DND-41 (cell line): ENCODE data around the gene TMTC2.

Experiments
- ATAC-seq: fragments of 200-7000 bp; cut with Tn5 transposase; 3 replicates; pipeline ENCODE4 v1.9.1; 2021; ENCODE audit warnings: low read depth; ENCODE audit not compliant: insufficient read depth
- DNase-seq: peaks from one replicate; pipeline ENCODE4 v3.0.0-alpha.2; 2020
- H2AFZ ChIP-seq: 2 replicates; pipeline ENCODE4 v1.6.0; 2012; ENCODE audit warnings: low read depth, low read length
- H3K27ac ChIP-seq: 2 replicates; pipeline ENCODE4 v1.5.1; 2012; ENCODE audit warnings: low read length, inconsistent platforms
- H3K27me3 ChIP-seq: fragments of 200-600 bp; sonication (generic); 2 replicates; pipeline ENCODE4 v1.6.0; 2012; ENCODE audit warnings: low read length, mild to moderate bottlenecking, inconsistent platforms; ENCODE audit not compliant: insufficient read depth, poor library complexity
- H3K36me3 ChIP-seq: 2 replicates; pipeline ENCODE4 v1.5.1; 2012; ENCODE audit warnings: low read length, inconsistent platforms; ENCODE audit not compliant: insufficient read depth
- H3K4me1 ChIP-seq: 2 replicates; pipeline ENCODE4 v1.5.1; 2012; ENCODE audit warnings: mild to moderate bottlenecking, low read length; ENCODE audit not compliant: insufficient read depth
- H3K4me2 ChIP-seq: 2 replicates; pipeline ENCODE4 v1.6.0; 2012; ENCODE audit warnings: mild to moderate bottlenecking, moderate library complexity, low read length, inconsistent platforms; ENCODE audit not compliant: insufficient read depth
- H3K4me3 ChIP-seq, 2 experiments: fragments of 200-600 bp in 1 of 2; shearing (Covaris generic) in 1 of 2; 2 replicates each; pipeline ENCODE4 v1.5.1; 2012 to 2016; ENCODE audit warnings: inconsistent platforms in 2 of 2, low read length in 2 of 2, mild to moderate bottlenecking in 2 of 2, low read depth in 1 of 2, moderate library complexity in 1 of 2
- H3K79me2 ChIP-seq: 2 replicates; pipeline ENCODE4 v1.6.0; 2012; ENCODE audit warnings: low read length, inconsistent platforms; ENCODE audit not compliant: insufficient read depth
- H3K9ac ChIP-seq: 2 replicates; pipeline ENCODE4 v1.6.0; 2012; ENCODE audit warnings: low read depth, mild to moderate bottlenecking, inconsistent platforms, low read length, moderate library complexity
- H3K9me3 ChIP-seq: 2 replicates; pipeline ENCODE4 v1.5.1; 2012; ENCODE audit warnings: low read length, moderate library complexity, mild to moderate bottlenecking, inconsistent platforms; ENCODE audit not compliant: insufficient read depth, severe bottlenecking
- H4K20me1 ChIP-seq: 2 replicates; pipeline ENCODE4 v1.6.0; 2012; ENCODE audit warnings: low read length; ENCODE audit not compliant: insufficient read depth
- EZH2 ChIP-seq: IDR thresholded peaks from 3 replicates; pipeline ENCODE4 v1.6.1; 2012; ENCODE audit warnings: borderline replicate concordance, low read depth, mild to moderate bottlenecking, moderate library complexity, low read length, inconsistent platforms; ENCODE audit not compliant: severe bottlenecking
- TF ChIP-seq, protein P1 (sequence below): IDR thresholded peaks from 2 replicates; pipeline ENCODE4 v1.5.1; 2012; ENCODE audit warnings: borderline replicate concordance, low read length, moderate library complexity, mild to moderate bottlenecking; ENCODE audit not compliant: poor library complexity, severe bottlenecking; ENCODE audit errors: extremely low read depth

The TMTC2 gene

DNA sequence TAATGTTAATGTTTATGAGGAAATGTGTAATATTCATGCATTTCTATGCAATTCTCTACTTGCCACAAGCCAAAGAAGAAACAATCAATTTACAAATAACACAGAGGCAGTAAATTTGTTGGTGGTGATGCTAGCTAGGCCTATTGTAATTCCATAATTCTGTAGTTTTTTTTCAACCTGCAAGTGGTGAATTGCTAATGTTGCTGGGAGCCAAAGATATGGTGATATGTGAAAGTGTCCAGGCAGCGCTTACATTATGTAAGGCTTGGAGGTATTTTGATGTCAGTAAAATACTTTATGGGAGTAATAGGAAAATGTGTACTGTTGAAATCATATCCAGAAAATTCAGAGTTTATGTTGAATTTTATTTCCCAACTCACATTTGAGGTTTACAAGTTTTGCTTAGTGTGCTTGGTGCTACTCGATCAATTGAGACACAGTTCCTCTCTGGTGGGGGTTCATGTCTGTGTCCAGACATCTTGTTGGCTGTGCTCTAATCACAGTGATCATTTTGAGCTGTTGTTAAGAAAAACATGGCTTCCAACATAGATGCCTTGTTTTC, 23.2 kb downstream of the TMTC2 start:
- Histone ChIP-seq H3K27ac (no peak overlapping the region), H3K36me3 (no peaks in the 10 kb centered on the region), H3K9ac (no peak overlapping the region), H2AFZ (no peak overlapping the region), H3K9me3 (no peaks in the 10 kb centered on the region), H4K20me1 (no peaks in the 10 kb centered on the region), H3K4me3 (no peak overlapping the region), H3K27me3 (no peaks in the 10 kb centered on the region), H3K4me1 (no peaks in the 10 kb centered on the region), H3K79me2 (no peaks in the 10 kb centered on the region), H3K4me2 (no peak overlapping the region)
- ATAC-seq: no peak
- no peak for DNase-seq
- TF ChIP-seq, protein P1, sequence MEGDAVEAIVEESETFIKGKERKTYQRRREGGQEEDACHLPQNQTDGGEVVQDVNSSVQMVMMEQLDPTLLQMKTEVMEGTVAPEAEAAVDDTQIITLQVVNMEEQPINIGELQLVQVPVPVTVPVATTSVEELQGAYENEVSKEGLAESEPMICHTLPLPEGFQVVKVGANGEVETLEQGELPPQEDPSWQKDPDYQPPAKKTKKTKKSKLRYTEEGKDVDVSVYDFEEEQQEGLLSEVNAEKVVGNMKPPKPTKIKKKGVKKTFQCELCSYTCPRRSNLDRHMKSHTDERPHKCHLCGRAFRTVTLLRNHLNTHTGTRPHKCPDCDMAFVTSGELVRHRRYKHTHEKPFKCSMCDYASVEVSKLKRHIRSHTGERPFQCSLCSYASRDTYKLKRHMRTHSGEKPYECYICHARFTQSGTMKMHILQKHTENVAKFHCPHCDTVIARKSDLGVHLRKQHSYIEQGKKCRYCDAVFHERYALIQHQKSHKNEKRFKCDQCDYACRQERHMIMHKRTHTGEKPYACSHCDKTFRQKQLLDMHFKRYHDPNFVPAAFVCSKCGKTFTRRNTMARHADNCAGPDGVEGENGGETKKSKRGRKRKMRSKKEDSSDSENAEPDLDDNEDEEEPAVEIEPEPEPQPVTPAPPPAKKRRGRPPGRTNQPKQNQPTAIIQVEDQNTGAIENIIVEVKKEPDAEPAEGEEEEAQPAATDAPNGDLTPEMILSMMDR: no peak
- no peak for TF ChIP-seq EZH2

DNA sequence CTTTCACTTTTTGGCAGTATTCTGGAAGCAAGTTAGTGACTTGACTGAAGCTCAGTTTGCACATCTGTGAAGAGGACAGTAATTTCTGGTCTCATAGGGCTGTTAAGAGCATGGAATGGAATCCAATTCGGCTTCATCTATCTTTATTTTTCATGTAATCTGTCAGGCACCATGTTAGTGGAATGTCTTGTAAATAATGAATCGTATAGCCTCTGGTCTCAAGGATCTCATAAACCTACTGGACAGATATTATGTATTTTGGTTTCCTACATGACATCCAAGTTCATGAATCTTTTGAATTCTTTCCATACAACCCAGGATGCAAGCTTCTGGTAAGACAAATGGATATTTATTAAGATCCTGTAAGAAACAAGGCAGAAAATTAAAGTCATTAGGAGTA, 24.0 kb downstream of the TMTC2 start:
- ATAC-seq (no peak), DNase-seq (no peak)
- Histone ChIP-seq H3K9ac (no peak overlapping the region), H3K4me1 (no peaks in the 10 kb centered on the region), H3K36me3 (no peaks in the 10 kb centered on the region), H3K9me3 (no peaks in the 10 kb centered on the region), H3K27me3 (no peaks in the 10 kb centered on the region), H3K4me3 (no peak overlapping the region), H2AFZ (no peak overlapping the region), H3K79me2 (no peaks in the 10 kb centered on the region), H3K27ac (no peak overlapping the region), H4K20me1 (no peaks in the 10 kb centered on the region), H3K4me2 (no peak overlapping the region)
- TF ChIP-seq, protein P1: no peak
- no peak for TF ChIP-seq EZH2

DNA sequence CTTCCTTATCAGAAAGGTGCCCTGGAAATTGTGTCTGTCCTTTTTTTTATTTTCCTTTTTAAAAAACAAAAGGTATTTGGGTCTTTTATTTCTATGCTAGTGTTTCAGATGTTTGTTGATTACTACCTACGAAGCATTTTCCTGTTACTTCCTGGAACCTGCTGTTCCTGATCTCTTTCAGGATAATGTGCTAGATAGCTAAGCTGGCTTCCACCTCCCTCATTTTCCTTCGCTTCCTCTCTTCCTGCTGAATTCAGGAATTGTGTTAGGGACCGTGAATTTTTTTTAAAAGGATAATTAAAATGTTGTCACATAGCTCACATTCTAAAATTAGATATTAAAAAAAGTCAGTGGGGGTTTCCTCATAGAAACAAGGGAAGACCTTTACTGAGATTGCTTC, 27.7 kb downstream of the TMTC2 start:
- no peak overlapping the region for H2AFZ ChIP-seq
- ATAC-seq (no peak), DNase-seq (no peak)
- no peaks in the 10 kb centered on the region for H4K20me1 ChIP-seq
- no peak overlapping the region for H3K4me3 ChIP-seq
- H3K27ac ChIP-seq: no peak overlapping the region
- no peaks in the 10 kb centered on the region for H3K79me2 ChIP-seq
- TF ChIP-seq, protein P1: no peak
- TF ChIP-seq EZH2: no peak
- H3K9ac ChIP-seq: no peak overlapping the region
- no peak overlapping the region for H3K4me2 ChIP-seq
- H3K36me3 ChIP-seq: no peaks in the 10 kb centered on the region
- H3K4me1 ChIP-seq: no peaks in the 10 kb centered on the region
- no peaks in the 10 kb centered on the region for H3K27me3 ChIP-seq
- no peaks in the 10 kb centered on the region for H3K9me3 ChIP-seq

DNA sequence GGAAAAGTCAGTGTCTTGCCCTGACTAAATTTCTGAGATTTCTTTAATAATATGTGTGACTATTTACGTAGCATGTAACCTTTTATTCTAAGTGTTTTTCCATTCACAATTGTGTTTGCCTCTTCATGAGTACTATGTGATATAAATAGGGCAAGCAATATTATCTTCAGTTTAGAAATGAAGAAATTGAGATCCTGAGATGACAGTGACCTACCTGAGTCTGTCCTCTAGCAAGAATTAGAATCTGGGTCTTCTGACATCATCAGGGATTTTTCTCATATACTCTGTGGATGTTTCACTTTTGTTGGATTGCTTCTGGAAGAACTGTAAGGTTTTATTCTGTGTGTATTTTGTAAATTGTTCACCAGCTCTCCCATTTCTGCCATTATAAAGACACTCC, 35.0 kb downstream of the TMTC2 start:
- no peaks in the 10 kb centered on the region for H4K20me1 ChIP-seq
- DNase-seq (no peak), ATAC-seq (no peak)
- no peak overlapping the region for H3K9ac ChIP-seq
- H3K4me2 ChIP-seq: no peak overlapping the region
- H2AFZ ChIP-seq: no peak overlapping the region
- H3K4me1 ChIP-seq: no peaks in the 10 kb centered on the region
- H3K36me3 ChIP-seq: no peaks in the 10 kb centered on the region
- TF ChIP-seq, protein P1: no peak
- TF ChIP-seq EZH2: no peak
- no peaks in the 10 kb centered on the region for H3K27me3 ChIP-seq
- no peak overlapping the region for H3K4me3 ChIP-seq
- no peaks in the 10 kb centered on the region for H3K79me2 ChIP-seq
- H3K9me3 ChIP-seq: no peaks in the 10 kb centered on the region
- H3K27ac ChIP-seq: no peak overlapping the region
